IMR-90 (cell line): Measurements from ENCODE around the gene NRN1. TPM values are rescaled to one million over a fixed set of nuclear protein-coding genes. Genes with fewer than 3 reads are reported as not detected.

ENCODE experiments used
- ATAC-seq: fragments of 200-7000 bp; cut with Tn5 transposase; 2 replicates; pipeline ENCODE4 v1.9.1; 2020; ENCODE audit warnings: low read depth, mild to moderate bottlenecking, moderate library complexity
- BruUV-seq: library from RNA; stranded (reverse); fragments of 400-500 nt; replicated peaks from 2 replicates; lab custom pipeline; 2021; lab: Mats Ljungman, UMichigan
- CTCF ChIA-PET: fragments of 300-600 bp; formaldehyde crosslinking; extraction: SDS; loops from one replicate; lab custom pipeline; 2021; ENCODE audit warnings: antibody characterized with exemption; lab: Yijun Ruan, JAX
- POLR2A ChIA-PET: fragments of 300-600 bp; sonication (Branson Sonifier 250); formaldehyde crosslinking; loops from one replicate; lab custom pipeline; 2022; ENCODE audit warnings: antibody characterized with exemption; ENCODE audit not compliant: unreplicated experiment; lab: Charles Lee
- DNase-seq: peaks from one replicate; pipeline ENCODE4 v3.0.0; 2013
- H2AFZ ChIP-seq: replicated peaks from 2 replicates; pipeline ENCODE3; 2013; ENCODE audit warnings: low read length, mild to moderate bottlenecking; ENCODE audit not compliant: poor library complexity
- H2AK5ac ChIP-seq: 2 replicates; pipeline ENCODE4 v1.6.1; 2013; ENCODE audit warnings: low read depth, low read length, inconsistent platforms
- H2AK9ac ChIP-seq: replicated peaks from 2 replicates; pipeline ENCODE3; 2013; ENCODE audit warnings: mild to moderate bottlenecking, low read depth, low read length, moderate library complexity; ENCODE audit not compliant: poor library complexity
- H2BK120ac ChIP-seq: 2 replicates; pipeline ENCODE4 v1.6.1; 2013; ENCODE audit warnings: low read depth, low read length, inconsistent platforms
- H2BK15ac ChIP-seq: 3 replicates; pipeline ENCODE4 v1.6.1; 2013; ENCODE audit warnings: low read depth, low read length, inconsistent platforms
- H2BK20ac ChIP-seq: 2 replicates; pipeline ENCODE4 v1.6.1; 2013; ENCODE audit warnings: low read depth, mild to moderate bottlenecking, inconsistent platforms, low read length, moderate library complexity
- H2BK5ac ChIP-seq: 2 replicates; pipeline ENCODE4 v1.6.1; 2013; ENCODE audit warnings: mild to moderate bottlenecking, low read depth, low read length, inconsistent platforms; ENCODE audit not compliant: poor library complexity, severe bottlenecking
- H3K14ac ChIP-seq: replicated peaks from 2 replicates; pipeline ENCODE4 v1.6.1; 2013; ENCODE audit warnings: low read depth, low read length, inconsistent platforms
- H3K18ac ChIP-seq: 2 replicates; pipeline ENCODE4 v1.6.1; 2013; ENCODE audit warnings: low read depth, low read length, control low read depth
- H3K23ac ChIP-seq: 2 replicates; pipeline ENCODE4 v1.6.1; 2013; ENCODE audit warnings: low read depth, low read length, inconsistent platforms
- H3K27ac ChIP-seq: 2 replicates; pipeline ENCODE4 v1.5.1; 2013; ENCODE audit warnings: mild to moderate bottlenecking, control low read depth, low read length; ENCODE audit not compliant: insufficient read depth
- H3K27me3 ChIP-seq: 2 replicates; pipeline ENCODE4 v1.6.1; 2013; ENCODE audit warnings: low read length; ENCODE audit not compliant: control insufficient read depth, insufficient read depth
- H3K36me3 ChIP-seq: 2 replicates; pipeline ENCODE4 v1.6.1; 2013; ENCODE audit warnings: low read length, mixed read lengths; ENCODE audit not compliant: control insufficient read depth, insufficient read depth
- H3K4ac ChIP-seq: 2 replicates; pipeline ENCODE4 v1.6.1; 2013; ENCODE audit warnings: low read depth, low read length, inconsistent platforms
- H3K4me1 ChIP-seq: 2 replicates; pipeline ENCODE4 v1.6.1; 2013; ENCODE audit warnings: low read length, mixed read lengths; ENCODE audit not compliant: control insufficient read depth, insufficient read depth
- H3K4me2 ChIP-seq: 2 replicates; pipeline ENCODE4 v1.6.1; 2013; ENCODE audit warnings: low read depth, mild to moderate bottlenecking, control low read depth, low read length, moderate library complexity
- H3K4me3 ChIP-seq: 2 replicates; pipeline ENCODE4 v1.5.1; 2013; ENCODE audit warnings: low read depth, mild to moderate bottlenecking, control low read depth, low read length, moderate library complexity; ENCODE audit not compliant: insufficient read depth
- H3K56ac ChIP-seq: 2 replicates; pipeline ENCODE4 v1.6.1; 2013; ENCODE audit warnings: low read length, inconsistent platforms; ENCODE audit not compliant: insufficient read depth; ENCODE audit errors: extremely low read depth
- H3K79me1 ChIP-seq, 2 experiments: 2 replicates each; pipeline ENCODE4 v1.6.1; 2013; ENCODE audit warnings: low read length in 2 of 2, inconsistent platforms in 1 of 2, low read depth in 1 of 2
- H3K9ac ChIP-seq: 2 replicates; pipeline ENCODE4 v1.6.1; 2013; ENCODE audit warnings: low read depth, low read length, control low read depth
- H3K9me1 ChIP-seq: 2 replicates; pipeline ENCODE4 v1.6.1; 2013; ENCODE audit warnings: low read length, inconsistent platforms; ENCODE audit not compliant: insufficient read depth
- H3K9me3 ChIP-seq: 2 replicates; pipeline ENCODE4 v1.6.1; 2013; ENCODE audit warnings: low read length; ENCODE audit not compliant: control insufficient read depth, insufficient read depth
- H4K20me1 ChIP-seq: 2 replicates; pipeline ENCODE4 v1.6.1; 2013; ENCODE audit warnings: low read length, inconsistent platforms; ENCODE audit not compliant: insufficient read depth
- H4K5ac ChIP-seq: 2 replicates; pipeline ENCODE4 v1.6.1; 2013; ENCODE audit warnings: mild to moderate bottlenecking, low read depth, low read length, control low read depth
- H4K8ac ChIP-seq, 2 experiments: 2 replicates each; pipeline ENCODE4 v1.6.1; 2013; ENCODE audit warnings: low read depth in 2 of 2, low read length in 2 of 2, control low read depth in 1 of 2, inconsistent platforms in 1 of 2
- H4K91ac ChIP-seq: 2 replicates; pipeline ENCODE4 v1.6.1; 2013; ENCODE audit warnings: low read depth, low read length, inconsistent platforms; ENCODE audit not compliant: insufficient read depth
- CEBPB ChIP-seq: IDR thresholded peaks from 2 replicates; pipeline ENCODE4 v1.6.1; 2012; ENCODE audit warnings: low read depth, low read length, improper control_type of control experiment
- CHD1 ChIP-seq: IDR thresholded peaks from 2 replicates; pipeline ENCODE4 v1.6.1; 2012; ENCODE audit warnings: low read depth, low read length, improper control_type of control experiment
- FOS ChIP-seq: fragments of 150-350 bp; IDR thresholded peaks from 2 replicates; pipeline ENCODE4 v1.6.1; 2016; ENCODE audit warnings: low read depth, low read length
- MAZ ChIP-seq: IDR thresholded peaks from 2 replicates; pipeline ENCODE4 v1.6.1; 2012; ENCODE audit warnings: low read depth, mild to moderate bottlenecking, low read length, improper control_type of control experiment, moderate library complexity, borderline replicate concordance
- MXI1 ChIP-seq: IDR thresholded peaks from 2 replicates; pipeline ENCODE4 v1.6.1; 2012; ENCODE audit warnings: low read depth, mild to moderate bottlenecking, low read length, moderate library complexity, borderline replicate concordance
- NFE2L2 ChIP-seq: fragments of 150-350 bp; IDR thresholded peaks from 2 replicates; pipeline ENCODE4 v1.6.1; 2016; ENCODE audit warnings: low read depth, mild to moderate bottlenecking, low read length
- RAD21 ChIP-seq: IDR thresholded peaks from 2 replicates; pipeline ENCODE4 v1.6.1; 2012; ENCODE audit warnings: low read length, improper control_type of control experiment
- WGBS, 2 experiments: methylation state at CpG; one replicate each; pipeline versions ENCODE4 v1.1.5 to v1.1.7; 2013; ENCODE audit warnings: missing lambda C conversion rate in 2 of 2; ENCODE audit not compliant: insufficient read length in 1 of 2; ENCODE audit errors: extremely low coverage in 2 of 2; 5-methylcytosine and 5-hydroxymethylcytosine counted together
- dilution Hi-C: fragments of 300-500 bp; cut with HindIII; formaldehyde crosslinking; loops from one replicate; pipeline ENCODE4 v1.14.3; 2018; ENCODE audit warnings: low sequenced_read_pairs; ENCODE audit not compliant: unreplicated experiment
- in situ Hi-C: fragments of 300-500 bp; cut with MboI; formaldehyde crosslinking; loops from 3 replicates; pipeline ENCODE4 v1.14.3; 2019; ENCODE audit warnings: low sequenced_read_pairs, inconsistent platforms, mixed read lengths
- intact Hi-C: fragments of 100-400 bp; cut with micrococcal nuclease; formaldehyde crosslinking; loops from 2 replicates; pipeline ENCODE4 v1.10.0; 2022
- polyA plus RNA-seq, 3 experiments: library from polyadenylated mRNA; depleted of rRNA; stranded (reverse); fragments of >200 nt; gene quantifications; 2 replicates each; pipeline ENCODE4 v1.2.3, GENCODE V29; 2012; ENCODE audit warnings: low replicate concordance in 1 of 3
- total RNA-seq: library from RNA; depleted of rRNA; stranded (reverse); fragments of >200 nt; gene quantifications from 2 replicates; pipeline ENCODE4 v1.2.3, GENCODE V29; 2012
- TF ChIP-seq, protein P1 (sequence below): conservative IDR thresholded peaks from 2 replicates; pipeline ENCODE4 v1.5.1; 2012; ENCODE audit warnings: mild to moderate bottlenecking, low read depth, low read length, improper control_type of control experiment

The NRN1 gene
- total and polyA plus RNA-seq, 2 of the 4 experiments (the other 2 are of a cell fraction), result not detected

DNA sequence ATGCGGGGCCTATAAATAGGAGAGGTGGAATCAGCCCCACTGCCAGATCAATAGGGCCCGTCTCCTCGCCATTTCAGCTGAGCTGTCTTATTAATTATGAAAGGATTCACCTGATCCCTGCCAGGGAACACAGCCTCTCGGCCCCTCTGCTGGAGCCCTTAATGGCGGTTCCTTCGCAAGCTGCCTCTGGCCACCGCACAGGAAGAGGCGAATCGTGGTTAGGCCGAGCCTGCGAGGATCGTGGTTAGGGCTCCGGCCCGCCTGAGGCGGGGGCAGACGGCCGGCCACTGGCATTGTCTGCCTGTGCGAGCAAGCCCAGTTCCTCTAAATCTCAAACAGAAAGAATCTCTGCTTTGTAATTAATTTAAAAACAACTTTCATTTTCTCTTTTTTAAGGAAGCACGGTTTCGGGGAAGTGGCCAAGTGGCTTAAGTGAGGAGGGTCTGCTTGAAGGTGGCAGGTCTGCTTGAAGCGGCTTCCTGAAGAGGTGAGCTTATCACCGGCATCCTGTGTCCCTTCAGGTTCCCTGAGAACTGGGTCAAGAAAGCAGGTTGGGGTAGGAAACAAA, 9.2 kb downstream of the NRN1 start:
- H3K79me1 ChIP-seq, result no peaks in the 10 kb centered on the region
- H3K18ac ChIP-seq, result no peak overlapping the region
- no peak overlapping the region for H4K5ac ChIP-seq
- no peak overlapping the region for H2AK9ac ChIP-seq
- POLR2A ChIA-PET, result no interaction called here
- no peak overlapping the region for H2BK15ac ChIP-seq
- no peak overlapping the region for H2BK120ac ChIP-seq
- H3K4me1 ChIP-seq, result no peaks in the 10 kb centered on the region; the same call in 1 of the 2 replicates
- no peak overlapping the region for H3K9ac ChIP-seq
- intact Hi-C loops, result loop anchor here (5.0 kb wide), 1 partner anchor 575 kb away; no protein-coding TSS in a partner anchor
- in situ Hi-C loops, result loop anchor here (25.0 kb wide), 1 partner anchor 535 kb away; no protein-coding TSS in a partner anchor
- no peak overlapping the region for H3K14ac ChIP-seq
- no peak overlapping the region for H3K23ac ChIP-seq
- no peak overlapping the region for H4K8ac ChIP-seq
- CTCF ChIA-PET, result no interaction called here
- no peak overlapping the region for H4K91ac ChIP-seq
- H3K9me1 ChIP-seq, result no peaks in the 10 kb centered on the region
- no peak overlapping the region for H3K27ac ChIP-seq
- no peak overlapping the region for H3K4me3 ChIP-seq
- H2AK5ac ChIP-seq, result no peak overlapping the region
- no peaks in the 10 kb centered on the region; the same call in 1 of the 2 replicates for H4K20me1 ChIP-seq
- H2BK20ac ChIP-seq, result no peak overlapping the region
- no peak for TF ChIP-seq FOS
- no peak for TF ChIP-seq MAZ
- no peak for TF ChIP-seq CHD1
- no peak for TF ChIP-seq MXI1
- no peak for TF ChIP-seq RAD21
- TF ChIP-seq NFE2L2, result no peak
- TF ChIP-seq CEBPB, result no peak
- TF ChIP-seq, protein P1, sequence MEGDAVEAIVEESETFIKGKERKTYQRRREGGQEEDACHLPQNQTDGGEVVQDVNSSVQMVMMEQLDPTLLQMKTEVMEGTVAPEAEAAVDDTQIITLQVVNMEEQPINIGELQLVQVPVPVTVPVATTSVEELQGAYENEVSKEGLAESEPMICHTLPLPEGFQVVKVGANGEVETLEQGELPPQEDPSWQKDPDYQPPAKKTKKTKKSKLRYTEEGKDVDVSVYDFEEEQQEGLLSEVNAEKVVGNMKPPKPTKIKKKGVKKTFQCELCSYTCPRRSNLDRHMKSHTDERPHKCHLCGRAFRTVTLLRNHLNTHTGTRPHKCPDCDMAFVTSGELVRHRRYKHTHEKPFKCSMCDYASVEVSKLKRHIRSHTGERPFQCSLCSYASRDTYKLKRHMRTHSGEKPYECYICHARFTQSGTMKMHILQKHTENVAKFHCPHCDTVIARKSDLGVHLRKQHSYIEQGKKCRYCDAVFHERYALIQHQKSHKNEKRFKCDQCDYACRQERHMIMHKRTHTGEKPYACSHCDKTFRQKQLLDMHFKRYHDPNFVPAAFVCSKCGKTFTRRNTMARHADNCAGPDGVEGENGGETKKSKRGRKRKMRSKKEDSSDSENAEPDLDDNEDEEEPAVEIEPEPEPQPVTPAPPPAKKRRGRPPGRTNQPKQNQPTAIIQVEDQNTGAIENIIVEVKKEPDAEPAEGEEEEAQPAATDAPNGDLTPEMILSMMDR, result no peak
- dilution Hi-C loops, result no loop called here
- no peak for DNase-seq
- peaks cover 14% of the 10 kb centered on the region for H3K9me3 ChIP-seq
- H3K4ac ChIP-seq, result no peak overlapping the region
- H2BK5ac ChIP-seq, result no peak overlapping the region
- H3K56ac ChIP-seq, result no peak overlapping the region
- H3K36me3 ChIP-seq, result no peaks in the 10 kb centered on the region
- no peak; the same call in 1 of the 2 replicates for ATAC-seq
- peak overlapping the region; percentile 42 for H3K4me2 ChIP-seq
- no CpG with 5 or more reads among the region's 22 CpGs for WGBS, 2 experiments
- peak overlapping the region; percentile 79 for H2AFZ ChIP-seq
- peaks cover 83% of the 10 kb centered on the region for H3K27me3 ChIP-seq
- BruUV-seq, result no TSS peak
